HT1080 (cell line): Measurements from ENCODE around the gene CDC14A. TPM values are rescaled to one million over a fixed set of nuclear protein-coding genes. Genes with fewer than 3 reads are reported as not detected.
A peak's percentile ranks its signal among the peaks of the same experiment; 100 is the strongest.
"Not testable (repeated sequence)": the region's sequence is repeated elsewhere in the genome, so short reads cannot be mapped to it uniquely, and the experiment has no call there.

Experiments used
- DNase-seq: peaks from one replicate; pipeline ENCODE4 v3.0.0-alpha.2; 2015; ENCODE audit warnings: low read depth
- total RNA-seq: library from RNA; depleted of rRNA; stranded (reverse); fragments of >200 nt; shearing (Covaris generic); gene quantifications from 2 replicates; pipeline ENCODE4 v1.2.3, GENCODE V29; 2014

The CDC14A gene
- total RNA-seq, 1 experiment from 2014 or later = 1.8 TPM

DNA sequence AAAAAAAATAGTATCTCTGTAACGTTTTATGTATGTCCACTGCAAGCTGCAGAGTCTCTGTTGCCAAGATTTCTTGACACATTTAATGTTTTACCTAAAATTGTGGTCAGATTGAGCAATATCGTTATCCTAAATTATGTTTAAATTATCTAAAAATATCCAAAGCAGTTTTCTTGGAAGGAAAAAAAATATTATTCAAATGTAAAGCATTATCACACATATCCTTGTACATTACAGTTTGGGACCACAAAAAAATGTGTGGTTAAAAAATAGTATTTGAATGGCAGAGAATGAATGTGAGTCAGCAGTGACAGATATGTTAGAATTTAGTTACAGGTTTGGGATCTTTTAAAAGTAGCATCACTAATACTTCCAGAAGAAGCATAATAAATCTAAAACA is 21.2 kb upstream of the CDC14A start:
- DNase-seq = not testable (repeated sequence)

DNA sequence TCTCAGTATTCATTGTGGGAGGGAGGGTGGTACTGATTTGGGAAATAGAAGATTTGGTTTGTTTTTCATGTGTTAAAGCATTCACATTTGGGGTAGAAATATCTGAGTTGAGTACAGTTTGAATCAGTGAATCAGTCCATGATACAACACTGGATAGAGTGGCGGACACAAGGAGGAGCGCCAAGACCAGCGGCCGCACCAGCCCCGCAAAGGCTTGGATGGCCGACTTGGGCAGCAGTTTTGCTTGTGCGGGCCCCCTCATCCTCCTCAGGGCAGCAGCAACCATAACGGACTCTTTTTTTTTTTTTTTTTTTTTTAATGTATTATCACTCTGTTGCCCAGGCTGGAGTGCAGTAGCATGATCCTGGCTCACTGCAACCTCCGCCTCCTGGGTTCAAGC is 20.0 kb upstream of the CDC14A start:
- no peak for DNase-seq

DNA sequence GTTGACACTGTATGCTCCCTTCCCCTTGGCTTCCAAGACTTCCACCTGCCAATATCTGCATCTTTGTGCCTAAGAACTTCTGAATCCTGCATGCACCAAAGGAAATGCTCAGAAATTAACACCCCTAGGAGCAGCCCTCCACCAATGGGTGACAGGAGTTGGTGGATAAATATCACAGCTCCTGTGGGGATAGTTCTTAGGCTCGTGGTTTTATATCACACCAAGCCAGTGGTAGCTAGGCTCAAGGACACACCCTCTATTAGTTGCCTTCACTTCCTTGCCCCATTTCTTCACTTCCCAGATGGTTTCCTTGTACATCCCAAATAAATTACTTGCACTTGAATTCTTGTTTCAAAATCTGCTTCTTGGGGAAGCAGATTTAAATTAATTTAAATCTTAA is 16.9 kb upstream of the CDC14A start:
- DNase-seq = no peak

DNA sequence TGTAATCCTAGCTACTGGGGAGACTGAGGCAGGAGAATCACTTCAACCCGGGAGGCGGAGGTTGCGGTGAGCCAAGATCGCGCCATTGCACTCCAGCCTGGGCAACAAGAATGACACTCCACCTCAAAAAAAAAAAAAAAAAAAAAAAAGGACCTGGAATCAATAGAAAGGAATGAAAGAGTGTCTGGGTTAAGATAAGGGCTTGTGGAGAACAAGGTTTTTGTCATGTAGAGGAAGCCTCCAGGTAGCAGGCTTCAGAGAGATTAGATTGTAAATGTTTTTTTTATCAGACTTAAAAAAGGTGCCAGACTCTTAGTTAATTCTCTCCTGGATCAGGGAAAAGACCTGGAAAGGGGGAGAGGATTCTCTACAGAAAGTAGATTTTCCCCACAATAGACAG is 14.4 kb upstream of the CDC14A start:
- not testable (repeated sequence) for DNase-seq

DNA sequence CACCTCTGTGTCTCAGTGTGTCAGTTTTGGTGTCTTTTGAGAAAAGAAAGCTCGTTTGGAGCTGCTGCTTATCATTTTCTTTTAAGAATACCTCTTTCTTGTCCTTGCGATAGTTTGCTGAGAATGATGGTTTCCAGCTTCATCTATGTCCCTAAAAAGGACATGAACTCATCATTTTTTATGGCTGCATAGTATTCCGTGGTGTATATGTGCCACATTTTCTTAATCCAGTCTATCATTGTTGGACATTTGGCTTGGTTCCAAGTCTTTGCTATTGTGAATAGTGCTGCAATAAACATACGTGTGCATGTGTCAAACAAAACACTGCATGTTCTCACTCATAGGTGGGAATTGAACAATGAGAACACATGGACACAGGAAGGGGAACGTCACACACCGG is 12.6 kb upstream of the CDC14A start:
- not testable (repeated sequence) for DNase-seq

DNA sequence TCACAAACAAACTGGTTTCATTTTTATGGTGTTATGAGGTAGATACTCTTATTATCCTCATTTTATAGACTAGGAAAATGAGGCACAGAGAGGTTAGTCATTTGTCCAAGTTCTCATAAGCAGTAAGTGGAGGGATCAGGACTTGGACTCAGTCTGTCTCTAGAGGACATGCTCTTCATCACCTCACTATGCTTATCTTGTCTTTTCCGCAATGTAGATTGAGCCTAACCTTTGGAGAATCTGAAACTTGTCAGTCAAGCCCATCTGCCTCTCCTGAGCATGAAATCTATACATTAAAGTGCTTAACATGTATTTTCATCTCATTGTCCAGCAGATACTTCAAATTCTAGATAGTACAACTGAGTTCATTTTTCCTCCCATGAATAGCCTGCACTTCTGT is 11.8 kb upstream of the CDC14A start:
- no peak for DNase-seq

DNA sequence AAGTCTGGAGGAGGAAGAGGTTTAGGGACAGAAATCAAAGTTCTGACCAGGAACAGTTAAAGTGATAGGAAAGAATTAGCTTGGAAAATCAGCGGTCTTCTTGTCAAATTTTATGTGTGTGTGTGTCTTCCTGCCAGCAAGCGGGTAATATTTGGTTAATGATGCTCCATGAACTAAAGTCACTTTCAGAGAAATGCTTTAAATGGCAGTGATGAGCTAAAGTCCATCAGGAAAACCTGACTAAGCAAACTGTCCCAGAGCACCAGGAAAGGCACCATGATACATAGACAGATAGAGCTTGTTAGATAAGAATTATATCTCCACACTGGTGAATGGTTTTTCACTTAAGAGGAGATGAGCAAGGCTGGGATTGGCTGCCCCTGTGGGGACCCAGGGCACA is 10.0 kb upstream of the CDC14A start:
- DNase-seq = no peak

DNA sequence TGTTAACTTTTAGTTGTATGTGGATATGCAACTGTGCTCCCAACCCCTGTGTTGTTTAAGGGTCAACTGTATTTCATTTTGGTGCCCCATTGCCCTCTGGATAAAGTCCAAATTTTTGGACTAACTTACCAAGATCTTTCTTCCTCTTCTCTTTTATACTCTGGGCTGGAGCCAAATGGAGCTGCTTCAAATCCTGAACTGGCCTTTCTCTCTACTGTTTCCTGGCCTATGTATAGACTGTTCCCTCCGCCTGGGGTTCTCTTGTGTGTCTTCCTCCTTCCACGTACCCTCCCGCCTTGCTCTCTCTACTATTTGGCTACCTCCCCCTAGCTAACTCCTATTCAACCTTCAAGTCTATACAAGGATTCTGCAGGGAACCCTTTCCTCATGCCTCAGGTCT is 8.4 kb upstream of the CDC14A start:
- DNase-seq = no peak

DNA sequence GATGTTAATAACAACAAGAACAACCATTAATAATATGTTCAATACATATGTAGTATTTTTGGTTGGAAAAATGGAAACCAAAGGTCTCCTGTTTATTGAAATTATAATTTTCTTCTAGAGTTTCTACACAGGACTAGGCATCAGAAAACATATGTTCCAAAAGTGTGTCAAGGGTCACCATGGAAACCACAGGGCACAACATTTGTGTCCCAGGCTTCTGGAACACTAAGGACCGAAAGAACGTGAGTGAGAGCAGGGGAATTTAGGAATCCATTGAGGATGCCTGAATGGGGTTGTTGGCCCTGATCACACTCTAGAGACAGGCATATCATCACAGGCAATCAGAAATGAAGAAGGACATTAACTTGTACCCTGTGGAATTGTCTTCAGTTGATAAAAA is 7.5 kb upstream of the CDC14A start:
- no peak for DNase-seq

DNA sequence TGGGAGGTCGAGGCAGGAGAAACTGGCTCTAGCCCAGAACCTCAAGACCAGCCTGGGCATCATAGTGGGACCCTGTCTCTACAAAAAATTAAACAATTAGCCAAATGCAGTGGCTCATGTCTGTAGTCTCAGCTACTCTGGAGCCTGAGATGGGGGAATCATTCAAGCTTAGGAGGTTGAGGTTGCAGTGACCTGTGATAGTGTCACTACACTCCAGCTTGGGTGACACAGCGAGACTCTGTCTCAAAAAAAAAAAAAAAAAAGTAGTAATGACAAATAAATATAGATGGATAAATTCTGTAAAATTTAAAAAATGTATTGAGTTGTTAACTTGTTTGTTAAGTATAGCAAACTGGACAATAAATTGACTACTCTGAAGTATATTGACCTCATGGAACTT is 5.9 kb upstream of the CDC14A start:
- no peak for DNase-seq

DNA sequence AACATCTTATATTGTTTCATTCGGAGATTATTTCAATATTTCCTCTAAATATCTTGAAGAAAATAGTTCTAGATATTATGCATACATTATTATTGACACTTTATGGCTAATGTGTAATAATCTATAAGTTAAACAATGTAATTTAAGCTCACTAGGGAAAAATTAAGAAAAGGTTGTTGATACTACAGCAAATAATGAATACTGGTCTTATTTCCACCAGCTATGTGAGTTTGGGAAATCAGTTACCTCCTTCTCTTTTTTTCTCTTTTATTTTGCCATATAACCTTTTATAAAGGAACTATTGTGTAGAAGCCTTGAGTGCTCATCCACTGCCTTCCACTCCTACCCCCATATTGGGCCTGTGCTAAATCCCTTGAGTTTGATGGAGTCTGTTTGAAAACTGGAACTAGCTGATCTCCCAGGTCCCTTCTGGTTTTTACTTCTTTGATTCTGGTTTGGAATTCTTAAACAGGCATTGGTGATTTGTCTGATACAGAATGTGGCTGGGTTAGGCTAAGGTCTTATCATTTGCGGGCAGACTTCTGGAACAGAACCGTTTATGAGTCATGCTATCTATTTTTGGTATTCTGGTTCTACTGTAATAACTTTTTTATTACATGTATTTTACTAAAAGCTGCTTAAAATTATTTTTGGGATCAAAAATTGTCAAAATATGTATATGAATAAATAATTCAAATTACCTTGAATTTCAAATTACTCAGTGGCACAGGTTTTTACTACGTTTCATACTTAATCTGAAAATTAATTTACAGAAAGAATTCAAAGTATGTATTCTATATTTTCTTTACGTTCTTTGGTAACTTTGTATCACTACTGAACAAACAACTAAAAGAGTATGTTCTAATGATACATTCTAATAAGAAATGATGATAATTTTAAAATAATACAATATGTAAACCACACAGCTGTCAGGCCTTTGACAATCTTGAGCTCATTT is 5.0 kb upstream of the CDC14A start:
- peak; percentile 10 for DNase-seq

DNA sequence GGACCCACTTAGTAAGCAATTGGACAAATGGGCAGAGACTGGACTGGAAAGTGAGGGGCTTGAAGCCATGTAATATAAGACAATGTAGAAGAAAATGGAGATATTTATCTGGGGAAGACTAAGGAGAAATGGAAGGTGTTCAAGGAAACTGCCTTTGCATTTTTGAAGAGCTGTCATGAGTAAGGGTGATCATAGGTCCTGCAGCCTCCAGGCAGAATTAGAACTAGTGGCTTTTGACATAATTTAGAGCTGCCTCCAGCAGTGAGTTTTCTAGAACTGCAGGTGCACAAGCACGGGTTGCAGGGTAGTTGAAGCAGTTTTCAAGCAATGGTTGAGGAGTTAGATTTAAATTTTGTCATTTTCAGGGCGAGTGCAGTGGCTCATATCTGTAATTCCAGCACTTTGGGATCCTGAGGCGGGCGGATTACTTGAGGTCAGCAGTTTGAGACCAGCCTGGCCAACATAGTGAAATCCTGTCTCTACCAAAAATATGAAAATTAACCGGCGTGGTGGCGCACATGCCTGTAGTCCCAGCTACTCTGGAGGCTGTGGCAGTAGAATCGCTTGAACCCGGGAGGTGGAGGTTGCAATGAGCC is 3.7 kb upstream of the CDC14A start:
- no peak for DNase-seq

DNA sequence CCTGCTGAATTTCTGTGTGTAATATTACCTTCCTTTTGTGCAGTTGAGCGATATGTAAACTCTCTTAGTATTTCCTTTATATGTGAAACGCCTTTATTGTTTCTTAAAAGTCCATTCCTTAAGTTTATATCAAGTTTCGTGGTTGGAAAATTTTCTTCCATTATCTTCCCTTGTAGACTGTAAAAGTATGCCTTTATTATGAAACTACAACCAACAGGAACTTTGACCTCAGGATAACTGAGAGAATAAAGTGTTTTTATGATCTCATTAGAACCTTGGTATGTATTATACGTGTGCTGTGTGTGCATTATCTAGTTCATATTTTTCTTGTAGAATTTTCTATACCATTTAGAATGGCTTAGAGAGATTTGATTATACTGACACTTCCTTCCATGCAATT is 3.1 kb upstream of the CDC14A start:
- no peak for DNase-seq

DNA sequence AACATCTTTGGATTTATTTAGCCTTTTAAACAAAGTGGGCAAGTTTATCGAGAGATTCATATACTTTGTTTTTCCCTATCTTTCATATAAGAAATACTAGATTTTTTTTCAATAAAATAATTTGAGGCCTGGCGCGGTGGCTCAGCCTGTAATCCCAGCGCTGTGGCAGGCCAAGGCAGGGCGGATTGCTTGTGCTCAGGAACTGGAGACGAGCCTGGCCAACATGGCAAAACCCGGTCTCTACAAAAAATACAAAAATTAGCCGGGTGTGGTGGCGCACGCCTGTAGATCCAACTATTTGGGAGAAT is 1.6 kb upstream of the CDC14A start:
- no peak for DNase-seq

DNA sequence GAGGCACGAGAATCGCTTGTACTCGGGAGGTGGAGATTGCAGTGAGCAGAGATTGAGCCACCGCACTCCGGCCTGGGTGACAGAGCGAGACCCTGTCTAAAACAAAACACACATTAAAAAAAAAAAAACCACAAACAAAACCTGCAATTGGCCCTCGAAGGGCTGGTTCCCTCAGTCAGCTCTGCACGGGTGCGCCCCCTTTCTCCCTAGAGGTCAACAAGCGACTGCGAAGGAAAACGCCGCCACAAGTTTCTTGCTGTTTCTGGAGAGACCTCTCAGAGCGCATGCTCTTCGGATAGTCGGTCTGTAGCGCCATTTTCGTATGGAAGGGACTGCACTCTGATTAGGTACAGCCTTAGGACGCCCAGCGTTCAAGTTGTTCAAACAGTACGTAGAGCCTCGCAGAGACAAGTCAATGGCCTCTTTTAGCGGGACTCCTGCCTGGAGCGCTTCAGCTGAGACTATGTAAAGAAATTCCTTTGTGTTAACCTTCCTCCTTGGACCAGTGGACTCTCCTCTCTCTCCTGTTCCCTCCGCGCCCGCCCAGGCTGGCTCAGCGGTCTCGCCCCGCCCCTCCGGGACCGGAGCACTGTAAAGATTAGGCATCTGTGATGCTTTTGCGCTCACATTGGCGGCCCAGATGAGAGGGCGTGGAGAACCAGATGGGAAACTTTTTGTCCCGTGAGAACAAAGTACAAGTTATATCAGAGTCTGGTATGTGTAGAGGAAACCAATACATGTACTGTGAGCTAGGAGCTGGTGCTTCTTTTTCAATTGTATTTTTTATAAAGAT is 1.0 kb upstream of the CDC14A start:
- DNase-seq = peak; percentile 76

DNA sequence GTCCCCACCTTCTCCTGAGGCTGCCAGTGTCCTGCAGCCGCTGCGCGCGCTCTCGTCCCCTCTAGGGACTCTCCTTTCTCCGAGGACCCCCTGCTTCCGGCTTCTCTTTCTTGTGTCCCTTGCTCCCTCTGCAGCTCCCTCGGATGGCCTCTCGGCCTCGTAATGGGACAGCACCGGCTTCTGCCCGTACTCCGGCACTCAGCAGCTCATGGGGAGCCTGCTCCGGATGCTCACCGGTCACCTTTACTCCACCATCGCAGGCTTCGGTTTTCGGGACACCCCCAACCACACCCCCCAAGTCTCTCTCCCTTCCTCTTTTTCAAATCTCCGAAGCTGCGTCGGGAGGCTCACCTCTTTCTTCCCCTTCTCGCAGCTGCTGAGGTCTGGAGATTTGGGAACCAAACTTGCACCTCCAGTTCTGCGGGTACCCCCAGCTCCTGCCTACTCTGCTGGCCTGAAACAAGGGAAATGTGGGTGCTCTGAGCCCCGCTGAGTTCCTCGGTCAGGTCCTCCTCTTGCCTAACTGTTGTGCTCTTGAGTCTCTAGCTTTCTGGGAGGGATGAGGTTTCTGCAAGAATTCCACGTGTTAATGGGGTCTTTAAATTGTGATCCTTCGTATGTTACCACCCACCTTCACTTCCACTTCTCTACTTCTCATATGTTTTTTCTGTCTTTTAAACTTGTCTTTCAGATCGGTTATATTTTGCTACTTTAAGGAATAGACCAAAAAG is 930 bp downstream of the CDC14A start:
- DNase-seq = no peak

DNA sequence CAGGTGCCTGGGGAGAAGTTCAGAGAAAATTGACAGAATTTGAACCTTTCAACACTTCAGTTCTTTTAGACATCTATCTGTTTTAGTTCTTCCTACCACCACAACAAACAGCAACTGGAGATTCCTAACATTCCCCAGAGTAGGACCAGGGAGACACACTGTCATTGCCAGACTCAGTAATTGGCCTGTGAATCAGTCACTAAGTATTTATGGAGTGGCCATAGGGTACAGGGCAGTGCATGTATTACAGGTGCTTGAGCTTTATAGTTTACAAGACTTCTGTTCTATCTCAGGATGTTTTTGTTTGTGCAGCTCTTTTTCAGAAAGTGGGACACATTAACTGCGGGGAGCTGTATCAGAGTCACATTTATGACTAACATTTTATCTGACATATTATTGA is 1.7 kb downstream of the CDC14A start:
- peak; percentile 53 for DNase-seq

DNA sequence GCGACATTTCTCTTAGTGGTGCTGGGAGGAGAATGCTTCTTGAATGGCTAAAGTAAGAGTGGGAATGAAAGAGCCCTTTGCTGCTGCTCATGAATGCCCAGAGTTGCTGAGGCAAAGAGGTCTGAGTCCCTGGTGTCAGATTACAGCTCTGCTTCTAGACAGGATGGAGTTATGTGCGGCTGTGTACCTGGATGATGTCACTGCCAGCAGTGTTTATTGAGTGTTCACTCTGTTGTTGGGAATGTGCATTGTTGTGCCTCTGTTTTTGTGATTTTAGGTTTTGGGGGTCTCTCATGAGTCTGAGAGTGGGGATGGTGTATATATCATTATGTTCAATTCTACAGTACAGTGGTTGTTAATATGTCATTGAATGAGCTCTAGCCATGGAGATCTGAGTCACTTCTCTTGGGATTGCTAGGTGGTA is 2.7 kb downstream of the CDC14A start:
- peak; percentile 65 for DNase-seq

DNA sequence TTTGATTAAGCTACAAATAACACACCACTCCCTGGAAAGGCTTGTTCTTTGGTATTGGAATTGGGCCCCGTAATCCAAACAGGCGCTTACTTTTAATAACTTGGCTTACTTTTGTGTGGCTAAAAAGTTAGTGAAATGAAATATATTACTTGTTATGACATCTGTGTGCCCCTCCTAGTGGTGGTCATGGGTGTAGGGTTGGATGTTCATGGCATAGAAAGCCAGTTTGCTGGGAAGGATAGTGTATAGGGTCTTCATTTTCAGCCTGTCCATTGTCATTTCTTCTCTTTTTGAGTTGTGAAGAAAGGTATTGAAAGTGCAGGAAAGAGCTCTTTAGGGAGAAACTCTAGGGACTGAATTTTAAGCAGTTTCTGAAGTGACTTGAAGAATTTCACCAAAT is 5.9 kb downstream of the CDC14A start:
- no peak for DNase-seq

DNA sequence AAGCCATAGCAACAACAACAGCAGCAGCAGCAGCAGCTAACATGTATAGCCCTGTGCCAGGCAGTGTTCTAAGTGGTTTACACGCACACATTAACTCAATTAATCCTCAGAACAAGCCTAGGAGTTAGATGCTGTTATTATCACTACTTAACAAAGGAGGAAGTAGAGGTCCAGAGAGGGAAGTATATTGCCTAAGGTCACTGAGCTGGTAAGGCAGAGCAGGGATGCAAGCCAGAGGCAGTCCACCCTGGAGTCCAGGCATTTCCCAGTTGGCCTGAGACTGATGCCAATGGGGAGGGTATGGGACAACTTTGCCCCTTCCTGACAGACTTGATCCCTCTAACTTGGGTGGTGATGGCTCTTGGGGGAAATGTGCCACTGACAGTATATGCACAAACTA is 6.8 kb downstream of the CDC14A start:
- DNase-seq = no peak

DNA sequence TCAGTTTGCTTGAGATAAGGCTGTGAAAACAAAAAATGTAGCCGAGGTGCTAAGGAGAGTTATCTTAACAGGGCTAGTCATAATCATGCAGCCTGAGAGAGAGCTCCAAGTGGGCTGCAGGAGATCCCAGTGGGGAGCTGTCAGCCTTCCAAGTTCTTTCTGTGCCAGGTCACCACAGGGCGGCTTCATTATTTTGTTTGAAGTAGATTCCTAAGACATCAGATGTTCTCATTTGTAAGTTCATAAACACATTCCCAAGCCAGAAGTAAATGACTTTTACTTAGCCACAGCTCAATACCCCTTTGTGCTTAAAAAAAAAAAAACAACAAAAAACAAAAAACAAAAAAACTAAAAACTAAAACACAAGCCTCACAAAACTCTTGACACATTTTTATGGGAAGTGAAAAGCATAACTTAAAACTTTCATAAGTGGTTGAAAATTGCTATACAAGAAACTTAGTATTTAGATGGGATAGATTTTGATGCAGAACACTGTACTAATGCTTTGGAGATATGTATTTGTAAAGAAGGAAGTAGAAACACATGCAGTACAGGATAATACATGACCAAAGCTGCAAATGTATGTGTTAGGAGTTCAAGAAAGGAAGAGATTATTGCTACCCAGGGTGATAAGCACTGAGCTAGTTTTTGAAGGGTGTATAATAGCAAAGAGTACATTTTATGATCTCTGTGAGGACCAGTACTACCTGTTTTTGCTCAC is 8.6 kb downstream of the CDC14A start:
- DNase-seq = no peak
